Smooth muscle cell (in vitro differentiated cells): ENCODE measurements around the gene COL6A2. TPM values are rescaled to one million over a fixed set of nuclear protein-coding genes. Genes with fewer than 3 reads are reported as not detected.
"Not testable (repeated sequence)": the region's sequence is repeated elsewhere in the genome, so short reads cannot be mapped to it uniquely, and the experiment has no call there.

Experiments
- DNase-seq: peaks from one replicate; lab custom pipeline; 2025; ENCODE audit not compliant: unreplicated experiment; lab: John Stamatoyannopoulos, UW
- H2AFZ ChIP-seq: fragments of 200-600 bp; sonication (generic); 2 replicates; pipeline ENCODE4 v1.6.0; 2016; ENCODE audit warnings: antibody characterized with exemption, low read depth, mild to moderate bottlenecking
- H3F3A ChIP-seq: fragments of 200-600 bp; sonication (generic); 2 replicates; pipeline ENCODE4 v1.6.0; 2017; ENCODE audit warnings: antibody characterized with exemption, low read depth
- H3K27ac ChIP-seq: fragments of 200-600 bp; sonication (generic); 2 replicates; pipeline ENCODE4 v1.5.1; 2016; ENCODE audit warnings: low read depth, mild to moderate bottlenecking
- H3K27me3 ChIP-seq: fragments of 200-600 bp; sonication (generic); 2 replicates; pipeline ENCODE4 v1.6.1; 2016; ENCODE audit warnings: low read depth, mild to moderate bottlenecking
- H3K36me3 ChIP-seq: fragments of 200-600 bp; sonication (generic); 2 replicates; pipeline ENCODE4 v1.5.1; 2016; ENCODE audit warnings: low read depth
- H3K4me1 ChIP-seq: fragments of 200-600 bp; sonication (generic); 2 replicates; pipeline ENCODE4 v1.5.1; 2016; ENCODE audit warnings: low read depth
- H3K4me2 ChIP-seq: fragments of 200-600 bp; sonication (generic); 2 replicates; pipeline ENCODE4 v1.6.0; 2016; ENCODE audit warnings: mild to moderate bottlenecking
- H3K4me3 ChIP-seq: fragments of 200-600 bp; sonication (generic); 2 replicates; pipeline ENCODE4 v1.5.1; 2016; ENCODE audit warnings: mild to moderate bottlenecking
- H3K79me2 ChIP-seq: fragments of 200-600 bp; sonication (generic); 2 replicates; pipeline ENCODE4 v1.6.0; 2016; ENCODE audit warnings: low read depth, mild to moderate bottlenecking
- H3K9ac ChIP-seq: fragments of 200-600 bp; sonication (generic); 2 replicates; pipeline ENCODE4 v1.6.0; 2016; ENCODE audit warnings: low read depth
- H3K9me3 ChIP-seq: fragments of 200-600 bp; sonication (generic); replicated peaks from 2 replicates; pipeline ENCODE4 v1.5.1; 2016; ENCODE audit warnings: low read depth
- H4K20me1 ChIP-seq: fragments of 200-600 bp; sonication (generic); 2 replicates; pipeline ENCODE4 v1.6.0; 2016; ENCODE audit warnings: low read depth
- WGBS: methylation state at CpG from one replicate; pipeline ENCODE4 v1.1.7; 2016; ENCODE audit warnings: low lambda C conversion rate; 5-methylcytosine and 5-hydroxymethylcytosine counted together
- polyA plus RNA-seq: library from polyadenylated mRNA; unstranded; fragments of >200 nt; fragmentation: Nextera tagmentation; extraction: Ambion mirVana; gene quantifications from 2 replicates; pipeline ENCODE4 v1.2.1, GENCODE V29; 2016
- total RNA-seq: library from RNA; depleted of rRNA; stranded (reverse); fragments of >200 nt; gene quantifications from 2 replicates; pipeline ENCODE4 v1.2.3, GENCODE V29; 2014
- TF ChIP-seq, protein P1 (sequence below): fragments of 200-600 bp; sonication (generic); IDR thresholded peaks from 2 replicates; pipeline ENCODE4 v1.5.1; 2017; ENCODE audit warnings: borderline replicate concordance, mild to moderate bottlenecking, antibody characterized with exemption; ENCODE audit not compliant: insufficient read depth, poor library complexity, severe bottlenecking

COL6A2 gene
- total and polyA plus RNA-seq, 2 experiments from 2014 or later, result 1,570 to 4,089 TPM

DNA sequence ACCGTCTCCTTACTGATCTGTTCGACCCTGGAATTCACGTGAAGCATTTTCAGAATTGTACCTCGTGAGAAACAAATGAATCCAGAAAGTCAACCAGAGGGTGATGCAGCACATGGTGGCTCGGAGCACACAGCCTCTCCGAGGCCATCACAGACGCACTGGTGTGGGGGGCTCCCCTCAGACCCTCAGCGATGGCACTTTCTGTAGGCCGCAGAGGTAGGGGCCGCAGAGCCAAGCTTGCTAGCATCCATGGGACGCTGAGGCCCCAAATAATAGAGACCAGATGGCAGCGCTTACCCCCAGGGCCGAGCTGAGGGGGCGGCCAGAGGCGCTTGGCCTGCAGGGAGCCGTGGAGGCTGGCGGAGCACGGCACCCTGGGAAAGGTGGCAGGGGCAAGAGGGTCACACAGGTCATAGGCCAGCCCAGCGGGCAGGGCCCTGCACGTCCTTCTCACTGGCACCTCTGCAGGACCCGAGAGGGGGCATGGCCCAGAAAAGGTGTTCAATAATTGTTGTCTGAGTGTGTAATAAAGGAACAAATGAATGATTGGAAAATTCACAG is 28.1 kb upstream of the COL6A2 start:
- no peaks in the 10 kb centered on the region for H4K20me1 ChIP-seq
- no peaks in the 10 kb centered on the region for H3K79me2 ChIP-seq
- peaks cover 18% of the 10 kb centered on the region for H3K4me1 ChIP-seq
- no peak overlapping the region for H2AFZ ChIP-seq
- TF ChIP-seq, protein P1, sequence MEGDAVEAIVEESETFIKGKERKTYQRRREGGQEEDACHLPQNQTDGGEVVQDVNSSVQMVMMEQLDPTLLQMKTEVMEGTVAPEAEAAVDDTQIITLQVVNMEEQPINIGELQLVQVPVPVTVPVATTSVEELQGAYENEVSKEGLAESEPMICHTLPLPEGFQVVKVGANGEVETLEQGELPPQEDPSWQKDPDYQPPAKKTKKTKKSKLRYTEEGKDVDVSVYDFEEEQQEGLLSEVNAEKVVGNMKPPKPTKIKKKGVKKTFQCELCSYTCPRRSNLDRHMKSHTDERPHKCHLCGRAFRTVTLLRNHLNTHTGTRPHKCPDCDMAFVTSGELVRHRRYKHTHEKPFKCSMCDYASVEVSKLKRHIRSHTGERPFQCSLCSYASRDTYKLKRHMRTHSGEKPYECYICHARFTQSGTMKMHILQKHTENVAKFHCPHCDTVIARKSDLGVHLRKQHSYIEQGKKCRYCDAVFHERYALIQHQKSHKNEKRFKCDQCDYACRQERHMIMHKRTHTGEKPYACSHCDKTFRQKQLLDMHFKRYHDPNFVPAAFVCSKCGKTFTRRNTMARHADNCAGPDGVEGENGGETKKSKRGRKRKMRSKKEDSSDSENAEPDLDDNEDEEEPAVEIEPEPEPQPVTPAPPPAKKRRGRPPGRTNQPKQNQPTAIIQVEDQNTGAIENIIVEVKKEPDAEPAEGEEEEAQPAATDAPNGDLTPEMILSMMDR, result no peak
- H3K27me3 ChIP-seq, result no peaks in the 10 kb centered on the region
- DNase-seq, result no peak
- H3K36me3 ChIP-seq, result no peaks in the 10 kb centered on the region
- H3K9ac ChIP-seq, result no peak overlapping the region
- H3K27ac ChIP-seq, result no peak overlapping the region
- H3K9me3 ChIP-seq, result no peaks in the 10 kb centered on the region
- no peak overlapping the region for H3K4me2 ChIP-seq
- no peaks in the 10 kb centered on the region for H3F3A ChIP-seq
- WGBS, result 97% methylated on average over 21 of the region's 21 CpGs
- no peak overlapping the region for H3K4me3 ChIP-seq

DNA sequence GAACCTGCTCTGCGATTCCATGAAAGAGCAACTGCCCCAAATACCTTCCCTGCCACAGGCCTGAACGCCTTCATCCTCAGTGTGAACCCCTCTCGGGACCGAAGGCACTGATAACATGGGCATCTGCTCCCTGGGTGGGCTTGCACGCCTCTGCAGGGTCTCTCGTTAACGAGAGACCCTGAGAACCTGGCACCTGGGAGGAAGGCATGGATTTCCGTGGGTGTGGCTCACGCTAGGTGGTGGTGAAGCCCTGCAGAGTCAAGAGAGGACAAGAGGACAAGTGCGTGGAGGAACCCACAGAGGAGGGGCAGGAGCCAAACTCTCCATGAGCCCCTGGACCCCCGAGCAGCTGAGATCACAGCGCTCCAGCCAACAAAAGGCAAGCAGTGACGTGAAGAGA is 26.8 kb upstream of the COL6A2 start:
- Histone ChIP-seq H3K4me2 (no peak overlapping the region), H3K27ac (no peak overlapping the region), H2AFZ (no peak overlapping the region), H3K79me2 (no peaks in the 10 kb centered on the region), H3K4me1 (peaks cover 9% of the 10 kb centered on the region), H3K4me3 (no peak overlapping the region), H3K27me3 (no peaks in the 10 kb centered on the region), H4K20me1 (no peaks in the 10 kb centered on the region), H3K9me3 (no peaks in the 10 kb centered on the region), H3F3A (no peaks in the 10 kb centered on the region), H3K36me3 (no peaks in the 10 kb centered on the region), H3K9ac (no peak overlapping the region)
- TF ChIP-seq, protein P1, result no peak
- no peak for DNase-seq
- 92% methylated on average over 13 of the region's 13 CpGs for WGBS

DNA sequence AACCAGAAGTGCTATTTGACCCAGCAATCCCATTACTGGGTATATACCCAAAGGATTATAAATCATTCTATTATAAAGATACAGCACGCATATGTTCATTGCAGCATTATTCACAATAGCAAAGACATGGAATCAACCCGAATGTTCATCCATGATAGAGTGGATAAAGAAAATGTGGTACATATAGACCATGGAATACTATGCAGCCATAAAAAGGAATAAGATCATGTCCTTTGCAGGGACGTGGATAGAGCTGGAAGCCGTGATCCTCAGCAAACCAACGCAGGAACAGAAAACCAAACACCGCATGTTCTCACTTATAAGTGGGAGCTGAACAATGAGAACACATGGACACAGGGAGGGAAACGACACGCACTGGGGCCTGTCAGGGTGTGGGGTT is 21.2 kb upstream of the COL6A2 start:
- 98% methylated on average over 8 of the region's 8 CpGs for WGBS
- not testable (repeated sequence) for H3K4me2 ChIP-seq, H3K27me3 ChIP-seq, H4K20me1 ChIP-seq, DNase-seq, H3K4me3 ChIP-seq, H3K9me3 ChIP-seq, H3K27ac ChIP-seq, H3F3A ChIP-seq, H3K4me1 ChIP-seq, H2AFZ ChIP-seq, H3K9ac ChIP-seq, H3K79me2 ChIP-seq, H3K36me3 ChIP-seq

- WGBS, result 97% methylated on average over 19 of the region's 19 CpGs
- no peaks in the 10 kb centered on the region for H3K9me3 ChIP-seq
- H2AFZ ChIP-seq, result no peak overlapping the region
- no peaks in the 10 kb centered on the region for H4K20me1 ChIP-seq
- H3K79me2 ChIP-seq, result no peaks in the 10 kb centered on the region
- peaks cover 6% of the 10 kb centered on the region for H3F3A ChIP-seq
- H3K4me1 ChIP-seq, result no peaks in the 10 kb centered on the region
- TF ChIP-seq, protein P1, result no peak
- H3K4me3 ChIP-seq, result no peak overlapping the region
- H3K27me3 ChIP-seq, result no peaks in the 10 kb centered on the region
- no peak overlapping the region for H3K9ac ChIP-seq
- no peak for DNase-seq
- H3K4me2 ChIP-seq, result no peak overlapping the region
- H3K36me3 ChIP-seq, result no peaks in the 10 kb centered on the region
- peak overlapping the region; percentile 90 for H3K27ac ChIP-seq
Observed at GRCh38 chr21:46077674-46078101, 20.2 kb upstream of the COL6A2 start.
